ENCODE results near the gene AKT3.

Gene AKT3

DNA sequence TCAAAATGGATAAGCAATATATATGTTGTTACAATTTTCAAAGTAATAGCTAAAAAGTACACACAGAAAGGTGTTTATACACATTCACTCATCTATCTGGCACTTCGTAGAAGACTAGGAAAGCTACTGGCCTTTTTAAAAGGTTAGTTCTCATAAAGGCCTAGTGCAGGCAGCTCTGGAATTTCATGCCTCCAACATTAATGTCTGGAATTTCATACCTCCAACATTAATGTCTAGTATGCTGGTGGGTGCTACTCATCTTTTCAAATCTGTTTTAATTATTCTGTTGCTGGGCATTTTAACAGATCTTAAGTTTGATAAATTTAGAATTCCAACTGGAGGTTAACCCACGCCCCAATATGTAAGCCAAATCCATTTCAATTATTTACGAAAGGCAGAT lies 124.2 kb downstream of the AKT3 start:
- TF ChIP-seq CTCF (conservative IDR thresholded peaks at IDR 0.05; ENCODE audit: control insufficient read depth, insufficient read depth, low read depth, low read length): no peak
- no peak overlapping the region for H3K4me3 ChIP-seq (ENCODE audit: control insufficient read depth, low read depth, low read length)
- no peak for DNase-seq (ENCODE audit: low read depth)

- TF ChIP-seq CTCF (conservative IDR thresholded peaks at IDR 0.05; ENCODE audit: control insufficient read depth, insufficient read depth, low read depth, low read length): no peak
- no peak for DNase-seq (ENCODE audit: low read depth)
- H3K4me3 ChIP-seq (ENCODE audit: control insufficient read depth, low read depth, low read length): no peak overlapping the region
Measured at GRCh38 chr1:243725075-243725474, 125.0 kb downstream of the AKT3 start.

- no peak overlapping the region for H3K4me3 ChIP-seq (ENCODE audit: control insufficient read depth, low read depth, low read length)
- no peak for DNase-seq (ENCODE audit: low read depth)
- no peak for TF ChIP-seq CTCF (conservative IDR thresholded peaks at IDR 0.05; ENCODE audit: control insufficient read depth, insufficient read depth, low read depth, low read length)
Measured at GRCh38 chr1:243723458-243724043, 126.5 kb downstream of the AKT3 start.

- TF ChIP-seq CTCF (conservative IDR thresholded peaks at IDR 0.05; ENCODE audit: control insufficient read depth, insufficient read depth, low read depth, low read length): no peak
- no peak overlapping the region for H3K4me3 ChIP-seq (ENCODE audit: control insufficient read depth, low read depth, low read length)
- no peak for DNase-seq (ENCODE audit: low read depth)
Measured at GRCh38 chr1:243723050-243723449, 127.0 kb downstream of the AKT3 start.

- no peak for TF ChIP-seq CTCF (conservative IDR thresholded peaks at IDR 0.05; ENCODE audit: control insufficient read depth, insufficient read depth, low read depth, low read length)
- DNase-seq (ENCODE audit: low read depth): no peak
- no peak overlapping the region for H3K4me3 ChIP-seq (ENCODE audit: control insufficient read depth, low read depth, low read length)
Measured at GRCh38 chr1:243719476-243719875, 130.6 kb downstream of the AKT3 start.

DNA sequence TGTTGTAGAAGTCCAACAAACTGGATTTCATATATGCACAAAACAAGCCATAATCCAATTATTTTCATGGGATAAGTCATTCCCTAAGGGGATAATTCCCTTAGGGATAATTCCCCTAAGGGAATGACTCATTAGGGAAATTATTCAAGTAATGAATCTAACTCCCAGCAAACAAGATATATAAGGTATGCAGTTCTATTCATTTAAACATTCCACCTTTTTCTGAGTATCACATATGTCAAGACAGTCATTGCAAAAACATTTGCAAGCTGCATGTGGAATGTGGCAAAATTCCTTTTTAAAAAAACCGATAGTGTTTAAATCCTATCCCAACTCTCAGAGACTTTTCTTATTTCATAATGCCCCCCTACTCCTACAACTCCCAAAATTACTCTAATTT lies 131.2 kb downstream of the AKT3 start:
- peak; percentile 48 for DNase-seq (ENCODE audit: low read depth)
- TF ChIP-seq CTCF (conservative IDR thresholded peaks at IDR 0.05; ENCODE audit: control insufficient read depth, insufficient read depth, low read depth, low read length): no peak
- H3K4me3 ChIP-seq (ENCODE audit: control insufficient read depth, low read depth, low read length): no peak overlapping the region

- DNase-seq (ENCODE audit: low read depth): no peak
- H3K4me3 ChIP-seq (ENCODE audit: control insufficient read depth, low read depth, low read length): no peak overlapping the region
- no peak for TF ChIP-seq CTCF (conservative IDR thresholded peaks at IDR 0.05; ENCODE audit: control insufficient read depth, insufficient read depth, low read depth, low read length)
Measured at GRCh38 chr1:243718022-243718421, 132.0 kb downstream of the AKT3 start.

Measured in fibroblast of mammary gland (primary cell).